T-helper 2 cell treated with Interferon-gamma antibody and Interleukin-4, amounts not matched to agents 100 ng/mL and 5 ng/mL, for 36 hours (primary cell): Measurements from ENCODE around the gene U2AF2. TPM values are rescaled to one million over a fixed set of nuclear protein-coding genes. Genes with fewer than 3 reads are reported as not detected.

ENCODE experiments used
- intact Hi-C: fragments of 100-400 bp; cut with micrococcal nuclease; formaldehyde crosslinking; loops from one replicate; pipeline ENCODE4 v1.15.1; 2023
- total RNA-seq: library from RNA; stranded (reverse); gene quantifications from 2 replicates; pipeline ENCODE4 v1.2.3, GENCODE V29; 2022

U2AF2 gene
- total RNA-seq, 1 donor from 2014 or later, result 303 TPM

- intact Hi-C loops, result no loop called here
Observed at GRCh38 chr19:55687281-55688201, 32.7 kb downstream of the U2AF2 start.

GRCh38 chr19:55688422-55689218, 33.8 kb downstream of the U2AF2 start:
- intact Hi-C loops, result no loop called here

- intact Hi-C loops, result no loop called here
Observed at GRCh38 chr19:55689411-55690108, 34.7 kb downstream of the U2AF2 start.

GRCh38 chr19:55690109-55690768, 35.4 kb downstream of the U2AF2 start:
- intact Hi-C loops, result no loop called here

- intact Hi-C loops, result no loop called here
Observed at GRCh38 chr19:55690769-55691545, 36.1 kb downstream of the U2AF2 start.

GRCh38 chr19:55691561-55692481, 37.0 kb downstream of the U2AF2 start:
- intact Hi-C loops, result no loop called here

GRCh38 chr19:55692681-55693081, 37.8 kb downstream of the U2AF2 start:
- intact Hi-C loops, result no loop called here

GRCh38 chr19:55693336-55693974, 38.6 kb downstream of the U2AF2 start:
- intact Hi-C loops, result no loop called here

GRCh38 chr19:55694241-55694655, 39.4 kb downstream of the U2AF2 start:
- intact Hi-C loops, result no loop called here

GRCh38 chr19:55694656-55695491, 40.0 kb downstream of the U2AF2 start:
- intact Hi-C loops, result no loop called here

GRCh38 chr19:55695511-55696290, 40.9 kb downstream of the U2AF2 start:
- intact Hi-C loops, result no loop called here

- intact Hi-C loops, result no loop called here
Observed at GRCh38 chr19:55696301-55697068, 41.6 kb downstream of the U2AF2 start.

- intact Hi-C loops, result no loop called here
Observed at GRCh38 chr19:55697069-55697440, 42.2 kb downstream of the U2AF2 start.

GRCh38 chr19:55697698-55698097, 42.9 kb downstream of the U2AF2 start:
- intact Hi-C loops, result no loop called here

- intact Hi-C loops, result no loop called here
Observed at GRCh38 chr19:55698256-55698655, 43.4 kb downstream of the U2AF2 start.

GRCh38 chr19:55699221-55699620, 44.4 kb downstream of the U2AF2 start:
- intact Hi-C loops, result no loop called here
